Measurements from ENCODE around the gene CHEK1. TPM values are rescaled to one million over a fixed set of nuclear protein-coding genes. Genes with fewer than 3 reads are reported as not detected.

CHEK1 gene
- total and polyA plus RNA-seq, 2 of the 8 experiments (the other 6 are each of a cell fraction or from before 2014, with no cell fraction given): 37.7 to 133 TPM

DNA sequence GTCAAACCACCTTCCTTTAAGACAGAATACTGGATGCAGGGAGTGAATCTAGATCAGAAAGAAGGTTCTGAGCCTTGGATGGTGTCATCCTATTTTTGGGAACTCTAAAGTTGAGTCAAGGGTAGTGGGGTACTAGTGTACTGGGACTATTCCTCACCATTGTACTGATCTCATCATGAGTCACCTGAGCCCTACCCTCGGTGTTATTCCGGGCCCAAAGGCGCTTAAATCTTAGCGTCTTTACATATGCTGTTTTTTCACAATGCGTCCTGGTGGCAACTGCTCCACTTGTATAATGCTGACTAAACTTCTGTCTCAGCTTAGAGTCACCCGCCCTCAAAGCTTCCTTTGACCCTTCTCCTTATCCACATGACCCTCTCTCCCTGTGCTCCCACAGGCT lies 95.8 kb downstream of the CHEK1 start (continued):
- TF ChIP-seq, protein P1, sequence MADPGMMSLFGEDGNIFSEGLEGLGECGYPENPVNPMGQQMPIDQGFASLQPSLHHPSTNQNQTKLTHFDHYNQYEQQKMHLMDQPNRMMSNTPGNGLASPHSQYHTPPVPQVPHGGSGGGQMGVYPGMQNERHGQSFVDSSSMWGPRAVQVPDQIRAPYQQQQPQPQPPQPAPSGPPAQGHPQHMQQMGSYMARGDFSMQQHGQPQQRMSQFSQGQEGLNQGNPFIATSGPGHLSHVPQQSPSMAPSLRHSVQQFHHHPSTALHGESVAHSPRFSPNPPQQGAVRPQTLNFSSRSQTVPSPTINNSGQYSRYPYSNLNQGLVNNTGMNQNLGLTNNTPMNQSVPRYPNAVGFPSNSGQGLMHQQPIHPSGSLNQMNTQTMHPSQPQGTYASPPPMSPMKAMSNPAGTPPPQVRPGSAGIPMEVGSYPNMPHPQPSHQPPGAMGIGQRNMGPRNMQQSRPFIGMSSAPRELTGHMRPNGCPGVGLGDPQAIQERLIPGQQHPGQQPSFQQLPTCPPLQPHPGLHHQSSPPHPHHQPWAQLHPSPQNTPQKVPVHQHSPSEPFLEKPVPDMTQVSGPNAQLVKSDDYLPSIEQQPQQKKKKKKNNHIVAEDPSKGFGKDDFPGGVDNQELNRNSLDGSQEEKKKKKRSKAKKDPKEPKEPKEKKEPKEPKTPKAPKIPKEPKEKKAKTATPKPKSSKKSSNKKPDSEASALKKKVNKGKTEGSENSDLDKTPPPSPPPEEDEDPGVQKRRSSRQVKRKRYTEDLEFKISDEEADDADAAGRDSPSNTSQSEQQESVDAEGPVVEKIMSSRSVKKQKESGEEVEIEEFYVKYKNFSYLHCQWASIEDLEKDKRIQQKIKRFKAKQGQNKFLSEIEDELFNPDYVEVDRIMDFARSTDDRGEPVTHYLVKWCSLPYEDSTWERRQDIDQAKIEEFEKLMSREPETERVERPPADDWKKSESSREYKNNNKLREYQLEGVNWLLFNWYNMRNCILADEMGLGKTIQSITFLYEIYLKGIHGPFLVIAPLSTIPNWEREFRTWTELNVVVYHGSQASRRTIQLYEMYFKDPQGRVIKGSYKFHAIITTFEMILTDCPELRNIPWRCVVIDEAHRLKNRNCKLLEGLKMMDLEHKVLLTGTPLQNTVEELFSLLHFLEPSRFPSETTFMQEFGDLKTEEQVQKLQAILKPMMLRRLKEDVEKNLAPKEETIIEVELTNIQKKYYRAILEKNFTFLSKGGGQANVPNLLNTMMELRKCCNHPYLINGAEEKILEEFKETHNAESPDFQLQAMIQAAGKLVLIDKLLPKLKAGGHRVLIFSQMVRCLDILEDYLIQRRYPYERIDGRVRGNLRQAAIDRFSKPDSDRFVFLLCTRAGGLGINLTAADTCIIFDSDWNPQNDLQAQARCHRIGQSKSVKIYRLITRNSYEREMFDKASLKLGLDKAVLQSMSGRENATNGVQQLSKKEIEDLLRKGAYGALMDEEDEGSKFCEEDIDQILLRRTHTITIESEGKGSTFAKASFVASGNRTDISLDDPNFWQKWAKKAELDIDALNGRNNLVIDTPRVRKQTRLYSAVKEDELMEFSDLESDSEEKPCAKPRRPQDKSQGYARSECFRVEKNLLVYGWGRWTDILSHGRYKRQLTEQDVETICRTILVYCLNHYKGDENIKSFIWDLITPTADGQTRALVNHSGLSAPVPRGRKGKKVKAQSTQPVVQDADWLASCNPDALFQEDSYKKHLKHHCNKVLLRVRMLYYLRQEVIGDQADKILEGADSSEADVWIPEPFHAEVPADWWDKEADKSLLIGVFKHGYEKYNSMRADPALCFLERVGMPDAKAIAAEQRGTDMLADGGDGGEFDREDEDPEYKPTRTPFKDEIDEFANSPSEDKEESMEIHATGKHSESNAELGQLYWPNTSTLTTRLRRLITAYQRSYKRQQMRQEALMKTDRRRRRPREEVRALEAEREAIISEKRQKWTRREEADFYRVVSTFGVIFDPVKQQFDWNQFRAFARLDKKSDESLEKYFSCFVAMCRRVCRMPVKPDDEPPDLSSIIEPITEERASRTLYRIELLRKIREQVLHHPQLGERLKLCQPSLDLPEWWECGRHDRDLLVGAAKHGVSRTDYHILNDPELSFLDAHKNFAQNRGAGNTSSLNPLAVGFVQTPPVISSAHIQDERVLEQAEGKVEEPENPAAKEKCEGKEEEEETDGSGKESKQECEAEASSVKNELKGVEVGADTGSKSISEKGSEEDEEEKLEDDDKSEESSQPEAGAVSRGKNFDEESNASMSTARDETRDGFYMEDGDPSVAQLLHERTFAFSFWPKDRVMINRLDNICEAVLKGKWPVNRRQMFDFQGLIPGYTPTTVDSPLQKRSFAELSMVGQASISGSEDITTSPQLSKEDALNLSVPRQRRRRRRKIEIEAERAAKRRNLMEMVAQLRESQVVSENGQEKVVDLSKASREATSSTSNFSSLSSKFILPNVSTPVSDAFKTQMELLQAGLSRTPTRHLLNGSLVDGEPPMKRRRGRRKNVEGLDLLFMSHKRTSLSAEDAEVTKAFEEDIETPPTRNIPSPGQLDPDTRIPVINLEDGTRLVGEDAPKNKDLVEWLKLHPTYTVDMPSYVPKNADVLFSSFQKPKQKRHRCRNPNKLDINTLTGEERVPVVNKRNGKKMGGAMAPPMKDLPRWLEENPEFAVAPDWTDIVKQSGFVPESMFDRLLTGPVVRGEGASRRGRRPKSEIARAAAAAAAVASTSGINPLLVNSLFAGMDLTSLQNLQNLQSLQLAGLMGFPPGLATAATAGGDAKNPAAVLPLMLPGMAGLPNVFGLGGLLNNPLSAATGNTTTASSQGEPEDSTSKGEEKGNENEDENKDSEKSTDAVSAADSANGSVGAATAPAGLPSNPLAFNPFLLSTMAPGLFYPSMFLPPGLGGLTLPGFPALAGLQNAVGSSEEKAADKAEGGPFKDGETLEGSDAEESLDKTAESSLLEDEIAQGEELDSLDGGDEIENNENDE (IDR thresholded peaks at IDR 0.05; ENCODE audit: insufficient replicate concordance, low read length): no peak
- no peak for TF ChIP-seq POU5F1 (IDR thresholded peaks at IDR 0.05; ENCODE audit: low read depth, low read length)
- TF ChIP-seq POLR2A (IDR thresholded peaks at IDR 0.05; ENCODE audit: control extremely low read depth in 1 of 2, low read depth in 2 of 2, low read length in 2 of 2): no peak
- no peak for TF ChIP-seq TAF1 (IDR thresholded peaks at IDR 0.05; ENCODE audit: low read depth, low read length)
- TF ChIP-seq, protein P2, sequence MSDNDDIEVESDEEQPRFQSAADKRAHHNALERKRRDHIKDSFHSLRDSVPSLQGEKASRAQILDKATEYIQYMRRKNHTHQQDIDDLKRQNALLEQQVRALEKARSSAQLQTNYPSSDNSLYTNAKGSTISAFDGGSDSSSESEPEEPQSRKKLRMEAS (IDR thresholded peaks at IDR 0.05): no peak
- no peak for TF ChIP-seq CTBP2 (IDR thresholded peaks at IDR 0.05; ENCODE audit: borderline replicate concordance, insufficient read depth, insufficient read length, low read length)
- no peak for TF ChIP-seq KDM5A (IDR thresholded peaks at IDR 0.05; ENCODE audit: low read length)
- no peak for TF ChIP-seq SRF (IDR thresholded peaks at IDR 0.05; ENCODE audit: low read depth, low read length)
- no peak for TF ChIP-seq CREB1 (IDR thresholded peaks at IDR 0.05)
- TF ChIP-seq, protein P3, sequence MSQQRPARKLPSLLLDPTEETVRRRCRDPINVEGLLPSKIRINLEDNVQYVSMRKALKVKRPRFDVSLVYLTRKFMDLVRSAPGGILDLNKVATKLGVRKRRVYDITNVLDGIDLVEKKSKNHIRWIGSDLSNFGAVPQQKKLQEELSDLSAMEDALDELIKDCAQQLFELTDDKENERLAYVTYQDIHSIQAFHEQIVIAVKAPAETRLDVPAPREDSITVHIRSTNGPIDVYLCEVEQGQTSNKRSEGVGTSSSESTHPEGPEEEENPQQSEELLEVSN (IDR thresholded peaks at IDR 0.05): no peak
- no peak for TF ChIP-seq EGR1 (IDR thresholded peaks at IDR 0.05; ENCODE audit: borderline replicate concordance, low read depth, low read length)
- no peak for TF ChIP-seq ASH2L (IDR thresholded peaks at IDR 0.05; ENCODE audit: low read length)
- TF ChIP-seq POLR2AphosphoS5 (IDR thresholded peaks at IDR 0.05; ENCODE audit: low read depth, low read length): no peak
